Mucosa of gallbladder (tissue), 1 donor: Measurements from ENCODE around the gene EXOC6B. TPM values are rescaled to one million over a fixed set of nuclear protein-coding genes. Genes with fewer than 3 reads are reported as not detected.
"Not testable (repeated sequence)": the region's sequence is repeated elsewhere in the genome, so short reads cannot be mapped to it uniquely, and the experiment has no call there.

ENCODE experiments used
- DNase-seq: peaks from one replicate; pipeline ENCODE4 v3.0.0-alpha.2; 2020; ENCODE audit warnings: low spot score
- total RNA-seq: library from RNA; stranded (reverse); gene quantifications from one replicate; pipeline ENCODE4 v1.2.1, GENCODE V29; 2021
- donor health status: DM: no; HTN: no; CAD: no.

The EXOC6B gene
- total RNA-seq, 1 donor from 2014 or later, result 37.1 TPM

GRCh38 chr2:72442270-72442669 is 383.6 kb downstream of the EXOC6B start:
- DNase-seq, result no peak

- no peak for DNase-seq
Measured at GRCh38 chr2:72439892-72440291, 385.9 kb downstream of the EXOC6B start.

GRCh38 chr2:72438364-72438763 is 387.5 kb downstream of the EXOC6B start:
- DNase-seq, result no peak

DNA sequence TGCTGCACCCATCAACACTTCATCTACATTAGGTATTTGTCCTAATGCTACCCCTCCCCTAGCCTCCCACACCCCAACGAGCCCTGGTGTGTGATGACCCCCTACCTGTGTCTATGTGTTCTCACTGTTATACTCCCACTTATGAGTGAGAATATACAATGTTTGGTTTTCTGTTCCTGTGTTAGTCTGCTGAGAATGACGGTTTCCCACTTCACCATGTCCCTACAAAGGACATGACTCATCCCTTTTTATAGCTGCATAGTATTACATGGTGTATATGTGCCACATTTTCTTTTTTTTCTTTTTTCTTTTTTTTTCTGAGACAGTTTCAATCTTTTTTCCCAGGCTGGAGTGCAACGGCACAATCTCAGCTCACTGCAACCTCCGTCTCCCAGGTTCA is 394.1 kb downstream of the EXOC6B start:
- DNase-seq, result no peak

- DNase-seq, result no peak
Measured at GRCh38 chr2:72427022-72427861, 398.6 kb downstream of the EXOC6B start.

DNA sequence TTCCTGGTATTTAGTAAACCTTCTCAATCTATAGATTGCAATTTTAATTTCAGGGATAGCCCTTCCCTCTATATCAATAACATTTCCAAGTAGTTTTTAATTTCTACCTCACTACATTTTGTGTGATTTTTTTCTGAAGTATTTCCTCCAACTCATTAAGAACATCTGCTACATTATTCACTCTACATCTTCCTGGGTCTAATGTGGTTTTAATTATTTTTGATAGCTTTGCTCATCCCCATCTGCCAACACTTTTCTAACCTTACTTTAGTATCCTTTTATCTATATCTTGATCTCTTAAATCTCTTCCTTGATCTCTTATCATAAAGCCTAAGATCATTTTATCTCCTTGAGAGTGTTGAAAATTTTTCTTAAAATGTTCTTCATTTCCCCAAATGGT is 399.8 kb downstream of the EXOC6B start:
- DNase-seq, result no peak

DNA sequence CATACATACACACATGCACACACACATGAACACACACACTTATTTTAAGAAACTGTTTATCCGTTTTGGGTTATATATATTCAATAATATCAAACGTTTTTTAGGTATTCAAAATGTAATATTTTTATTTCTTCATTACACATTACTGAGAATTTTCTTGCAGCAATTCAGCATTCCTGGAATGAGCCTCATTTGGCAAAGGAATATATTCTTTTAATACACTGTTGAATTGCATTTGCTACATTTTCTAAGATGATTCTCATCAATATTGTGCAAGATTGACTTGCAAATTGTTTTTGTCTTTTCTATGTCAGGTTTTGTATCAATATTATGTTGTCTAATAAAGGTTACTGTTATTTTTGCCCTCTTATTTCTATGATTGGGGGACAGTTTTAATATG is 402.1 kb downstream of the EXOC6B start:
- no peak for DNase-seq

DNA sequence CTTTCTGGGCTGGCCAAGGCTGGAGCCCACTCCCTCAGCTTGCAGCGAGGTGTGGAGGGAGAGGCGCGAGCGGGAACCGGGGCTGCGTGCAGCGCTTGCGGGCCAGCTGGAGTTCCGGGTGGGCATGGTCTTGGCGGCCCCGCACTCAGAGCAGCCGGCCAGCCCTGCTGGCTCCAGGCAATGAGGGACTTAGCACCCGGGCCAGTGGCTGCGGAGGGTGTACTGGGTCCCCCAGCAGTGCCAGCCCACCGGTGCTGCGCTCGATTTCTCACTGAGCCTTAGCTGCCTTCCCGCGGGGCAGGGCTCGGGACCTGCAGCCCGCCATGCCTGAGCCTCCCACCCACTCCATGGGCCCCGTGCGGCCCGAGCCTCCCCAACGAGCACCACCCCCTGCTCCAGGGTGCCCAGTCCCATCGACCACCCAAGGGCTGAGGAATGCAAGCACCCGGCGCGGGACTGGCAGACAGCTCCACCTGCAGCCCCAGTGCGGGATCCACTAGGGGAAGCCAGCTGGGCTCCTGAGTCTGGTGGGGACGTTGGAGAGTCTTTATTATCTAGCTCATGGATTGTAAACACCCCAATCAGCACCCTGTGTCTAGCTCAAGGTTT is 404.0 kb downstream of the EXOC6B start:
- not testable (repeated sequence) for DNase-seq

GRCh38 chr2:72415781-72416475 is 409.9 kb downstream of the EXOC6B start:
- no peak for DNase-seq

DNA sequence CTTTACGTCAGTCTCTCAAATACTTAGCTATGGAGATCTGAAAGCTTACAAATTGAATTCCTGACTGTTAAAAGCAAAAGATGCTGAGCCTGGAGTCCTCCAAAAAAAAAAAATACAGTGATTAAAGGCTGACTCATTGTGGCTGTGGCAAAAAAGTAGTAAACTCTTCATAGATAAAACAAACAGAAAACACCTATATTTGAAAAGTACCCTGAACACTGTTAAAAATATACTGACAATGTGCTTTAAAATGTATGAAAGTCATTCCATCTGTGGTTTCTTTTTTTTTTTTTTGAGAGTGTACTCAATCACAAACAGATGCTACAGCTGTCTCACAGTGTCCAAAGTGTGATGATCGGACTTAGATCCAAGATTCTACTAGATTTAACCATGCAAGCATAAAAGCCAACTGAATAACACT is 410.6 kb downstream of the EXOC6B start:
- no peak for DNase-seq

DNA sequence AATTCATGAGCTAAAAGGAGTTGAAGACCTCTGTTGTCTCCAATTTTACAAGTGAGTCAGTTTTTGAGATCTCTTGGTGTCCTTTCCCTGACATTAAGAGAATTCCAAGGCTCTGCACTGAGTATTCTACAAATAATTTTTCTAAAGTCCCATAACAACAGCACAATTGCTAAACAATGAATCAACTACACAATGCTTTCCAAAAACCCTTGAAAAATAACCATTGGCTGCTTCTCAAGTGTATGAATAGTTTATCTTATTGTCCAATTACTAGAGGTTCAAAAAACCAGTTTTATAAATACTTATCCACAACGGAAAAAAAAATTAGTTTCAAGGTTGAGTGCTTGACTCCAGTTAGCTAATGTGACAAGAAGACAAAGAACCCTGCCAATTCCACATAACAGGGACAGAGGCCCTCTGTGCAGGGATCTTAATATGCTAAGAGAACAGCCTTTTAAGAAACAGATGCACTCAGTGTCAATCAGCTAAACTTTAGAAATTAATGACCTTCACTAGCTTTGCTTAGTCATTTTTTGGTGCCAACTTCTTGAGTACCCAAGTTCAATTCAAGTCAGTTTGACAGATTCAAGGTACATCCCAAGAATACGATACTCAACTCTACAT is 411.6 kb downstream of the EXOC6B start:
- DNase-seq, result no peak

GRCh38 chr2:72413716-72414115 is 412.1 kb downstream of the EXOC6B start:
- DNase-seq, result no peak

- no peak for DNase-seq
Measured at GRCh38 chr2:72412214-72412613, 413.6 kb downstream of the EXOC6B start.

DNA sequence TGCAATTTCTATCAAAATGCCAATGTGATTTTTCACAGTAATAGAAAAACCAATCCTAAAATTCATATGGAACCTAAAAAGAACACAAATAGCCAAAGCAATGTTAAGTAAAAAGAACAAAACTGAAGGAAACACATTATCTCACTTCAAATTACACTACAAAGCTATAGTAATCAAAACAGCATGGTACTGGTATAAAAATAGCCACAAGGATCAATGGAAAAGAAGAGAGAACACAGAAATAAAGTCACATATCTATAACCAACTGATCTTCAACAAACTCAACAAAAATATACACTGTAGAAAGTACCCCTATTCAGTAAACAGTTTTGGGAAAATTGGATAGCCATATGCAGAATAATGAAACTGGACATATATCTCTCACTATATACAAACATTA is 426.0 kb downstream of the EXOC6B start:
- no peak for DNase-seq

DNA sequence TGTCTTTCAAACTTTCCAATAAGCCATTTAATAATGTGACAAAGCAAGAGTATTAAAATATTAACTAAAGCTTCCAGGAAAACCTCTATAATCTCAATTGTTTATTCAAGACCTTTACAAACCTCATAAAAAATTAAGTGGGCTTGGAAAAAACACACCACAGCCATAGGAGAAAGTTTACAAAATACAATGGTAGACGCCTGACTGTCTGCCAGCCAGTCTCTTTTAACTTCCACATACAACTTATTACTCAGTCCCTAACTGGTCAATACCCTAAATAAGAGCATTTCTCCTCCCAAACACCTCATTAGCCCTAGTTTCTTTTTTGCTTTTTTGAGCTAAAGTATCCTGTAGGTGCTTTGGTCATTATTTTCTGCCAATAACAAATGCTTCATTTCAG is 430.7 kb downstream of the EXOC6B start:
- DNase-seq, result no peak

DNA sequence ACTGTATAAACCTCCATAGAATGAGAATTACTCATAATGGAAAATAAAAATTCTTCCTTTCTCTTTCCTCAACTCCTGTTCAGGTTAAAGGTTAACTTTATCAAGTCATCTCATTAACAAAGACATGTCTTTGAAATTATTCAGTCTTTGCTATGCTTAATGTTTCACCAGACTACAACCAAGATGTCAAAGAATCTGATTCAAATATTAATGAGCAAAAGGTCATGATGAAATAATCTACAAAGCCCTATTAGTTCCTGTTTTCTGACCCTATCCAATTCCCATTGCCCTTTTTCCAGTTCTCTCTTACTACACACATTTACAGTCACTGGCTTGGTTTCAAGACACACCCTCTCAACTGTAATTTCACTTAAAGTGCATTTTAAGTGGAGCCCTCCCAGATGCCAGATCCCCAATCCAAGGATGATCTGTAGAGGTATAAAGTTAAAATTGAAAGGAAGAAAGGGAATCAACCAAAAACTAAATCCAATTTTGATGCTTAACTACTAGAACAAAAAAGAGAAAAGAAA is 431.2 kb downstream of the EXOC6B start:
- DNase-seq, result no peak

GRCh38 chr2:72389447-72389846 is 436.4 kb downstream of the EXOC6B start:
- DNase-seq, result no peak

- DNase-seq, result no peak
Measured at GRCh38 chr2:72388263-72388662, 437.6 kb downstream of the EXOC6B start.

- no peak for DNase-seq
Measured at GRCh38 chr2:72386288-72386687, 439.5 kb downstream of the EXOC6B start.

- DNase-seq, result no peak
Measured at GRCh38 chr2:72378753-72379348, 447.0 kb downstream of the EXOC6B start.

DNA sequence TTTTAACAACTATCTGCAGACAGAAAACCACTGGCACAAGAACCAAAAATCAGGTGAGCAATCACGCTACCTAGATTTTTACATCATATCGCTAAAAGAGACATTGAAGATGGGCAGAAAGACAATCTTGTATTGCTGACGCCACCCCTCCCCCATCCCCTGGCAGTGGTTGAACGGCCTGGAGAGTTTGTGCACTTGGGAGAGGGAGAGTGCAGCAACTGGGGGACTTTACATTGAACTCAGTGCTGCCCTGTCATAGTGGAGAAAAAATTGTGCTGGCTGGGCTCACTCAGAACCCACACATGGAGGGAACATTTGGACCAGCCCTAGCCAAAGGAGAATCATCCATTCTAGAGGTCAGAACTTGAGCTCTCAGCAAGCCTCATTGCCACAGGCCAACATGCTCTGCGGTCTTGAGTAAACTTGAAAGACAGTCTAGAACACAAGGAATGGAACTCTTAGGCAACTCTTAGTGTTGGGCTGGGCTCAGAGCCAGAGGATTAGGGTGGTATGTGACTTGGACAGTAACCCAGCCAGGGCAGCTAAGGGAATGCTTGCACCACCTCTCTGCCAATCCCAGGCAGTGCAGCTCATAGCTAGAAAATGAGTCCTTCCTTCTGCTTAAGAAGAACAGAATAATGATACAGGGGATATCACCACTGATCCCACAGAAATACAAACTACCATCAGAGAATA is 458.2 kb downstream of the EXOC6B start:
- DNase-seq, result peak; percentile 14
